ENCODE data around the gene OSBPL3.
A peak's percentile ranks its signal among the peaks of the same experiment; 100 is the strongest.
"Not testable (repeated sequence)": the region's sequence is repeated elsewhere in the genome, so short reads cannot be mapped to it uniquely, and the experiment has no call there.

The OSBPL3 gene, protein sequence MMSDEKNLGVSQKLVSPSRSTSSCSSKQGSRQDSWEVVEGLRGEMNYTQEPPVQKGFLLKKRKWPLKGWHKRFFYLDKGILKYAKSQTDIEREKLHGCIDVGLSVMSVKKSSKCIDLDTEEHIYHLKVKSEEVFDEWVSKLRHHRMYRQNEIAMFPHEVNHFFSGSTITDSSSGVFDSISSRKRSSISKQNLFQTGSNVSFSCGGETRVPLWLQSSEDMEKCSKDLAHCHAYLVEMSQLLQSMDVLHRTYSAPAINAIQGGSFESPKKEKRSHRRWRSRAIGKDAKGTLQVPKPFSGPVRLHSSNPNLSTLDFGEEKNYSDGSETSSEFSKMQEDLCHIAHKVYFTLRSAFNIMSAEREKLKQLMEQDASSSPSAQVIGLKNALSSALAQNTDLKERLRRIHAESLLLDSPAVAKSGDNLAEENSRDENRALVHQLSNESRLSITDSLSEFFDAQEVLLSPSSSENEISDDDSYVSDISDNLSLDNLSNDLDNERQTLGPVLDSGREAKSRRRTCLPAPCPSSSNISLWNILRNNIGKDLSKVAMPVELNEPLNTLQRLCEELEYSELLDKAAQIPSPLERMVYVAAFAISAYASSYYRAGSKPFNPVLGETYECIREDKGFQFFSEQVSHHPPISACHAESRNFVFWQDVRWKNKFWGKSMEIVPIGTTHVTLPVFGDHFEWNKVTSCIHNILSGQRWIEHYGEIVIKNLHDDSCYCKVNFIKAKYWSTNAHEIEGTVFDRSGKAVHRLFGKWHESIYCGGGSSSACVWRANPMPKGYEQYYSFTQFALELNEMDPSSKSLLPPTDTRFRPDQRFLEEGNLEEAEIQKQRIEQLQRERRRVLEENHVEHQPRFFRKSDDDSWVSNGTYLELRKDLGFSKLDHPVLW

GRCh38 chr7:24979863-24980533 lies at the start of gene OSBPL3:
Gene OSBPL3 (minus strand): TSS chr7:24980178. CDS start chr7:24892472, 87,706 bp downstream.
- DNase-seq, result peak; percentile 94

- DNase-seq, result no peak
These were observed 49.1 kb upstream of the OSBPL3 start for GRCh38 chr7:25029075-25029474.

DNA sequence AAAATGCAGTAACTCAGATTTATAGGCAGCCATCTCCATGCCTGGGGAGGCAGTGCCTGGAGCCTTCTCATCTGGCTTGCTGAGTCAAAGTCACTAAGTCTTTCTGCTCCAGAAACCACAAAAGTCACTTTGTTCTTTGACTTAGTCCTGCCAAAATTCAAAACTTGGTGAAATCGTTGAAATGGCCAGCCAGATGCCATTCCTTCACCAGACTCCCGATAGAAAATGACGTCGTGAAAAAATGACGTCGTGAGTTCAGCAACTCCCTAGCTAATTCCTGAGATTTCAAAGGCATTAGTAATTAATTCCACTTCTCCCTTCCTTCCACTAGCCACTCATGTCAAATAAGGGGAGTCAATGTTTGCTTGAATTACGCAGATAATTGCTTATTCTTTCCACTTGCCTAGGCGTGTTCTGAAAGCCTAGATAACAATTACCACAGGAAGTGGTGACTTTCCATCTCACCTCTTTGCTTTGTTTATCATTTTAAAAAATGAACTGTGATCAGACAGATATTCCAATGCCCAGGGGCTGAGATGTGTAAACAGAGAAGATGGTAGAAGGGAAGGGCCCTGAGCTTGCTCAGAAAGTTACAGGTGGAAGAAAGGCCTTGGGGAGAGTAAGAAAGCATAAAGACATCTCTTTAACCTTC lies 48.5 kb upstream of the OSBPL3 start:
- DNase-seq, result no peak

DNA sequence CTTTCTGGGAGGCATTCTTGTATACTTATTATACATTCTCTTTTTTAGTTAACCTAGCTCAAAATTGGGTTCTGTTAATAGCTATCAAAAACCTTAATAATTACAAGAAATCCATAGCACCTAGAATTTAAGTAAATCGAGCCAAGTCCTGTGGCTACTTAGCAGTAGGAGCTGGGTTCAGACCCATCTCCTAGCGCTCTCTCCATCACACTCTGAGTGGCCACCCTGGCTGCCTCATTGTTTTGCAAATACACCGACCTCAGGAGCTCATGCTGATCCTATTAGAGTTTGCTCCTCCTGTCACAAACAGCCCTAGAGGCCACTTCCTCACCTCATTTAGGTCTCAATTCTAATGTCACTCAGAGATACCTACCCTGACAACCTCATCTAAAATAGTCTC lies 46.2 kb upstream of the OSBPL3 start:
- no peak for DNase-seq

DNA sequence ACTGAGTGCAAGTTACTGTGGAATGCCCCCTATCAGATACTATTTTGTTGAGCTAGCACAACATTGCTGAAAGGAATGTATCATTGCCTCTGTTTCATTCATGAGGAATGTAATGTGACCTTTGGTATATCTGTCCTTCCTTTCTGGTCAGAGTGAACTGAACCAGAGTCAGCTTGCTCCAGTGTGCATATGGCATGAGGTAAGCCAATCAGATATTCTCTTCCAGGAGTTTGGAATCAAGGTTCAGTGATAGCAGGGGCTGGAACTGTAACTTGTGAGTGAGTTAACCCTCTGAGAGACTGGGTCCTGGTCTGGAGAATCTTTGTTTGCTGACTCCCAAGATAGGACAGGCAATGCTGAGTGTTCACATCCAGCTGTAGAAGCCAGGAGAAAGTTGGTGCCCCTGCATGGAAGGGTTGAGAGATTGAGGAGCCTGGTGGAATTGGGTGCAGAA lies 45.3 kb upstream of the OSBPL3 start:
- no peak for DNase-seq

- no peak for DNase-seq
These were observed 44.1 kb upstream of the OSBPL3 start for GRCh38 chr7:25024066-25024465.

GRCh38 chr7:25017671-25018070 lies 37.7 kb upstream of the OSBPL3 start:
- DNase-seq, result not testable (repeated sequence)

DNA sequence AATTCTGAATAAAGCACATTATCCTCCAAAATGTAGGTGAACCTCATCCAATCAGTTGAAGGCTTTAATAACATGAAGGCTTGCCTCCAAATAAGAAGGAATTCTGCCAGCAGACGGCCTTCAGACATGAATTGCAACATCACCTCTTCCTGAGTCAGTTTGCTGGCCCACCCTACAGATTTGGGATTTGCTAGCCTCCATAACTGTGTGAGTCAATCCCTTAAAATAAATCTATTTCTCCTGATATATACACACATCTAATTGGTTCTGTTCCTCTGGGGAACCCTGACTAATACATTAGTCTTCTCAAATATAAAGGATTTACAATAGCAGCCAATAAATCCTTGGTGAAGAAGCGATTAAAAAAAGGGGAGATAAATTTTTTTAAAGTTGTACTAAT lies 34.8 kb upstream of the OSBPL3 start:
- DNase-seq, result no peak

DNA sequence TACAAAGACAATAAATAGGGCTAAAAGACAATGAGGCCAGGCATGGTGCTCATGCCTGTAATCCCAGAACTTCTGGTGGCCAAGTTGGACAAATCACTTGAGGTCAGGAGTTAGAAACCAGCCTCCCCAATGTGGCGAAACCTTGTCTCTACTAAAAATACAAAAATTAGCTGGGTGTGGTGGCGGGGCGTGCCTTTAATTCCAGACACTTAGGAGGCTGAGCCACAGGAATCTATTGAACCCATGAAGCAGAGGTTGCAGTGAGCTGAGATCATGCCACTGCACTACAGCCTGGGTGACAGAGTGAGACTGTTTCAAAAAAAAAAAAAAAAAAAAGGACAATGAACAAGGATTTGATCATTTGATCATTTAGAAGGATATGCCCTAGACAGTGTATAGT lies 32.7 kb upstream of the OSBPL3 start:
- DNase-seq, result not testable (repeated sequence)

DNA sequence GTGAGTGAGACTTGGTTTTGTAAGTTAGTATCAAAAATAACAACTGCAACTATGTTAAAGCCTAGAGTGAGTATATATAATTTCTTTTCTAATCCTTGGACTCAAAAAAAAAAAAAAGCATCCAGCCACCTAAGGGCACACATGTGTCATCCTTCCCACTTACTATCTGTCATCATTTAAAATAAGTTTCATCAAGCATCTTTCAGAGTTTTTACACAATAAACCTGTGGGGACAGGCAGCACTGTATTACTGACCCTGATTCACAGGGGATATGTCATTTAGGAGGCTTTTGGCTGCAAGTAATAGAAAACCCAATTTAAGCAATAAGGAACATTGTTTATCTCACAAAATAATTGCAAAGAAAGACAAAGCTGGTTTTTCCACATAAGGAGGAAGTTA lies 32.3 kb upstream of the OSBPL3 start:
- no peak for DNase-seq

GRCh38 chr7:25009257-25009656 lies 29.3 kb upstream of the OSBPL3 start:
- no peak for DNase-seq

- no peak for DNase-seq
These were observed 27.7 kb upstream of the OSBPL3 start for GRCh38 chr7:25007668-25008067.

- DNase-seq, result no peak
These were observed 26.3 kb upstream of the OSBPL3 start for GRCh38 chr7:25006276-25006675.

- DNase-seq, result no peak
These were observed 25.7 kb upstream of the OSBPL3 start for GRCh38 chr7:25005658-25006057.

GRCh38 chr7:25002786-25003185 lies 22.8 kb upstream of the OSBPL3 start:
- no peak for DNase-seq

DNA sequence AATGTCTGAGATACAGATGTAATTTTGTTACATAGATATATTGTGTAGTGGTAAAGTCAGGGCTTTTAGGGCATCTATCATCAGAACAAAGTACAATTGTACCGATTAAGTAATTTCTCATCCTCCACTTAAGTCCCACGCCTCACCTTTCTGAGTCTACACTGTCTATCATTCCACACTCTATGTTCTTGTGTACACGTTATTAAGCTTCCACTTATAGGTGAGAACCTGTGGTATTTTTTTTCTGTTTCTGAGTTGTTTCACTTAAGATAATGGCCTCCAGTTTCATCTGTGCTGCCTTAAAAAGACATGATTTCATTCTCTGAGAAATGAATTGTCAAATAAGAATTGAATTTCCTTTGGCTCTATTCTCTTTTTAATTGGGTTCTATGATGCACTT lies 15.5 kb upstream of the OSBPL3 start:
- no peak for DNase-seq

- no peak for DNase-seq
These were observed 12.3 kb upstream of the OSBPL3 start for GRCh38 chr7:24992314-24992713.

DNA sequence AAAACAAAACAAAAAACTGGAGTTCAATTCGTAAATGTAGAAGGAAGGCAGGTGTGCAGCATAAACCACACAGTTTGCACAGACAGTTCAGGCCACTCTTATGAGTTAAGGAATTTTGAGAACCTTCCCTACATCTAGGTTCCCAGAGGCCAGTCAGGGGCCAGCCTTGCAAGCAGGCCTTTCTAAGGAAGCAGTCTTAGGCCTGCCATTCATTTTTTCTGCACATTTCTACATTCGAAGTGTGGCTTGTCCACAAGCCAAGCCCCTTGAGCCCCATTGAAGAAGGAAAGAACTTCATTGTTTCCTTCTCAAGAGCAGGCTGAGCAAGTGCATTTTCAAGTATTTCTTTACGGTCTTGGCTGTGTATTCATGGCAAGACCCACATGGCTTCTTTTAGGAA lies 11.4 kb upstream of the OSBPL3 start:
- DNase-seq, result no peak

- no peak for DNase-seq
These were observed 7.4 kb upstream of the OSBPL3 start for GRCh38 chr7:24987331-24987842.

GRCh38 chr7:24982917-24983316 lies 2.9 kb upstream of the OSBPL3 start:
- DNase-seq, result no peak

- DNase-seq, result peak; percentile 56
These were observed 1.4 kb upstream of the OSBPL3 start for GRCh38 chr7:24981171-24981951.

Data from activated CD4-positive, CD25-positive, alpha-beta regulatory T cell treated with anti-CD3 and anti-CD28 coated beads, Interleukin-2, amount 50 U/mL, for 72 hours (primary cell).